Endothelial cell of umbilical vein (primary cell): ENCODE measurements around the gene ATXN7L1.

ENCODE experiments used
- EZH2 ChIP-seq: IDR thresholded peaks from 2 replicates; pipeline ENCODE4 v1.6.1; 2012; ENCODE audit warnings: borderline replicate concordance, low read depth, mild to moderate bottlenecking, moderate library complexity, low read length, inconsistent platforms; ENCODE audit not compliant: severe bottlenecking
- FOS ChIP-seq: IDR thresholded peaks from 2 replicates; pipeline ENCODE4 v1.6.1; 2011; ENCODE audit warnings: mild to moderate bottlenecking, low read length, moderate library complexity, borderline replicate concordance; ENCODE audit not compliant: insufficient read depth
- POLR2AphosphoS5 ChIP-seq: IDR thresholded peaks from 2 replicates; pipeline ENCODE4 v1.6.1; 2012; ENCODE audit warnings: low read depth, mild to moderate bottlenecking, control low read depth, low read length, moderate library complexity; ENCODE audit not compliant: insufficient read depth
- TF ChIP-seq, protein P1 (sequence below), 2 donors: IDR thresholded peaks; 1 replicate in 1 of 2; 2 replicates in 1 of 2; pipeline ENCODE4 v1.5.1; 2011; ENCODE audit warnings: low read length in 2 of 2, mild to moderate bottlenecking in 2 of 2, moderate library complexity in 2 of 2, control low read depth in 1 of 2, inconsistent platforms in 1 of 2, low read depth in 1 of 2; ENCODE audit not compliant: insufficient read depth in 1 of 2; ENCODE audit errors: extremely low read depth in 1 of 2

DNA sequence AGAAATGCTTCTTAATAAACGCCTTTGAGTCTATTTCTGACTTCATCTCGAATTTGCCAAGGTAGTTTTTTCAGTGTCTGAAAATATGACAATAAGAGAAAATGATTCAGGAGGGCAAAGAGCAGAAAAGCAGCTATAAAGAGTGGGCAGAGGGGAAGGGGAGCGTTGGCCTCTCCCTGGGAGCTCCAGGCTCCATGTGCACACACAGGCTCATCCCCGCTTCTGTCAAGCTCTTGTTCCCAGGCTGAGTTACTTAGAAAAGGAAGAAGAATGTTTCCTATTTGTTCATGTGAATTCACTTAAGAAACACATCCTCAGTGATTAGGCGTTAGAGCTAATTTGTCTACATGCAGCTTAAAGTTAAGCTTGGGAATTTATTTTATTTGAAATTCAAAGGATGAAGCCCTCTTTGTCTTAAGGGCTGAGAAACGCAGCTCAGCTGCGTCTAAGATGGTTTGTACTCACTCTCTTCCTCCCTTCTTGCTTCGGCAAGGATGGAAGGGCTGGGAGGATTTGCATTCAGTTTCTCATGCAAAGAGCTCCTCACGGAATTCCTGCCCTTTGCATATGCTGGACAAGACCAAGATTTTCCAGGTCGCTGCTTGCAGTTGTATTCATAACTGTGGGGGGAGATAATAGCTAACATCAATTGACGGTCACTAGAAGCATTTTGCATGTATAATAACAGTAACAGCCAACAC, 29.0 kb upstream of the ATXN7L1 start:
- TF ChIP-seq FOS (no peak), EZH2 (no peak), POLR2AphosphoS5 (no peak)
- TF ChIP-seq, protein P1, sequence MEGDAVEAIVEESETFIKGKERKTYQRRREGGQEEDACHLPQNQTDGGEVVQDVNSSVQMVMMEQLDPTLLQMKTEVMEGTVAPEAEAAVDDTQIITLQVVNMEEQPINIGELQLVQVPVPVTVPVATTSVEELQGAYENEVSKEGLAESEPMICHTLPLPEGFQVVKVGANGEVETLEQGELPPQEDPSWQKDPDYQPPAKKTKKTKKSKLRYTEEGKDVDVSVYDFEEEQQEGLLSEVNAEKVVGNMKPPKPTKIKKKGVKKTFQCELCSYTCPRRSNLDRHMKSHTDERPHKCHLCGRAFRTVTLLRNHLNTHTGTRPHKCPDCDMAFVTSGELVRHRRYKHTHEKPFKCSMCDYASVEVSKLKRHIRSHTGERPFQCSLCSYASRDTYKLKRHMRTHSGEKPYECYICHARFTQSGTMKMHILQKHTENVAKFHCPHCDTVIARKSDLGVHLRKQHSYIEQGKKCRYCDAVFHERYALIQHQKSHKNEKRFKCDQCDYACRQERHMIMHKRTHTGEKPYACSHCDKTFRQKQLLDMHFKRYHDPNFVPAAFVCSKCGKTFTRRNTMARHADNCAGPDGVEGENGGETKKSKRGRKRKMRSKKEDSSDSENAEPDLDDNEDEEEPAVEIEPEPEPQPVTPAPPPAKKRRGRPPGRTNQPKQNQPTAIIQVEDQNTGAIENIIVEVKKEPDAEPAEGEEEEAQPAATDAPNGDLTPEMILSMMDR (IDR thresholded peaks at IDR 0.05; ENCODE audit: extremely low read depth in 1 of 2, insufficient read depth in 1 of 2, low read depth in 1 of 2, low read length in 2 of 2): no peak
